HG02973 (cell line): Measurements from ENCODE around the gene MEGF10.

Experiments
- ATAC-seq: cut with Tn5 transposase; IDR thresholded peaks from one replicate; pipeline ENCODE4 v1.9.1; 2021; ENCODE audit warnings: moderate library complexity; ENCODE audit not compliant: unreplicated experiment

MEGF10 gene

GRCh38 chr5:127431977-127432585, 141.5 kb downstream of the MEGF10 start:
- ATAC-seq: no peak

GRCh38 chr5:127433526-127433925, 142.9 kb downstream of the MEGF10 start:
- ATAC-seq: no peak

GRCh38 chr5:127434588-127434987, 144.0 kb downstream of the MEGF10 start:
- no peak for ATAC-seq

- no peak for ATAC-seq
Measured at GRCh38 chr5:127435821-127436220, 145.2 kb downstream of the MEGF10 start.

- no peak for ATAC-seq
Measured at GRCh38 chr5:127439644-127440043, 149.0 kb downstream of the MEGF10 start.

GRCh38 chr5:127440831-127441230, 150.2 kb downstream of the MEGF10 start:
- ATAC-seq: no peak

GRCh38 chr5:127441799-127442484, 151.3 kb downstream of the MEGF10 start:
- no peak for ATAC-seq

GRCh38 chr5:127444171-127444570, 153.6 kb downstream of the MEGF10 start:
- no peak for ATAC-seq

- ATAC-seq: no peak
Measured at GRCh38 chr5:127445328-127445727, 154.7 kb downstream of the MEGF10 start.

- no peak for ATAC-seq
Measured at GRCh38 chr5:127446626-127447025, 156.0 kb downstream of the MEGF10 start.

- no peak for ATAC-seq
Measured at GRCh38 chr5:127447827-127448226, 157.2 kb downstream of the MEGF10 start.

- no peak for ATAC-seq
Measured at GRCh38 chr5:127450046-127450445, 159.4 kb downstream of the MEGF10 start.

GRCh38 chr5:127451096-127451495, 160.5 kb downstream of the MEGF10 start:
- no peak for ATAC-seq

GRCh38 chr5:127452626-127453025, 162.0 kb downstream of the MEGF10 start:
- ATAC-seq: no peak

- ATAC-seq: no peak
Measured at GRCh38 chr5:127471211-127471610, 180.6 kb downstream of the MEGF10 start.

GRCh38 chr5:127472700-127473099, 182.1 kb downstream of the MEGF10 start:
- ATAC-seq: no peak

GRCh38 chr5:127486471-127486870, 195.9 kb downstream of the MEGF10 start:
- no peak for ATAC-seq

GRCh38 chr5:127492854-127493738, 202.5 kb downstream of the MEGF10 start:
- ATAC-seq: peak; percentile 79

- ATAC-seq: no peak
Measured at GRCh38 chr5:127498548-127498947, 208.0 kb downstream of the MEGF10 start.

GRCh38 chr5:127505905-127506304, 215.3 kb downstream of the MEGF10 start:
- no peak for ATAC-seq

GRCh38 chr5:127506616-127507015, 216.0 kb downstream of the MEGF10 start:
- no peak for ATAC-seq
